ENCODE measurements around the gene ANO9. TPM values are rescaled to one million over a fixed set of nuclear protein-coding genes. Genes with fewer than 3 reads are reported as not detected.

The ANO9 gene
- total and polyA plus RNA-seq, 4 donors: 0.20 to 0.75 (median 0.40) TPM

GRCh38 chr11:491358-491757, 49.5 kb upstream of the ANO9 start:
- Histone ChIP-seq H3K4me3 (ENCODE audit: low read depth in 1 of 3, low read length in 3 of 3) (no peak overlapping the region), H3K27ac (ENCODE audit: low read depth in 1 of 2, low read length in 2 of 2) (no peak overlapping the region), H3K27me3 (ENCODE audit: control insufficient read depth in 4 of 4, insufficient read depth in 4 of 4, low read length in 3 of 4) (no peaks in the 10 kb centered on the region), H3K36me3 (ENCODE audit: control insufficient read depth in 4 of 4, insufficient read depth in 3 of 4, low read depth in 1 of 4, low read length in 3 of 4) (peaks cover 0 to 50% (median 15%) of the 10 kb centered on the region in 4 donors), H3K9me3 (ENCODE audit: control insufficient read depth in 4 of 4, low read length in 3 of 4) (no peaks in the 10 kb centered on the region), H3K4me1 (ENCODE audit: control insufficient read depth in 4 of 4, insufficient read depth in 4 of 4, low read length in 3 of 4) (peaks cover 0 to 2% (median 0%) of the 10 kb centered on the region in 4 donors), H3K9ac (ENCODE audit: low read depth in 1 of 2, low read length in 2 of 2) (no peak overlapping the region)
- 93% methylated on average over 7 of the region's 7 CpGs for WGBS
- DNase-seq (ENCODE audit: low spot score): no peak
- no peak for TF ChIP-seq EGR1 (IDR thresholded peaks at IDR 0.05; ENCODE audit: low read depth in 2 of 2)
- TF ChIP-seq CTCF (IDR thresholded peaks at IDR 0.05; ENCODE audit: low read depth, low read length, missing input control): no peak
- no peak for TF ChIP-seq HNF4G (IDR thresholded peaks at IDR 0.05)
- no peak for TF ChIP-seq REST (IDR thresholded peaks at IDR 0.05)
- no peak for TF ChIP-seq MAX (IDR thresholded peaks at IDR 0.05)
- TF ChIP-seq RXRA (IDR thresholded peaks at IDR 0.05): no peak
- TF ChIP-seq ZBTB33 (IDR thresholded peaks at IDR 0.05): no peak
- no peak for TF ChIP-seq RAD21 (IDR thresholded peaks at IDR 0.05)
- no peak for TF ChIP-seq TAF1 (conservative IDR thresholded peaks at IDR 0.05)
- no peak for TF ChIP-seq SP1 (IDR thresholded peaks at IDR 0.05)
- TF ChIP-seq ATF3 (IDR thresholded peaks at IDR 0.05): no peak
- TF ChIP-seq JUND (IDR thresholded peaks at IDR 0.05): no peak
- no peak for TF ChIP-seq GABPA (IDR thresholded peaks at IDR 0.05 in 1 of 2, conservative IDR thresholded peaks at IDR 0.05 in 1 of 2)

GRCh38 chr11:490930-491260, 49.1 kb upstream of the ANO9 start:
- Histone ChIP-seq H3K9ac (ENCODE audit: low read depth in 1 of 2, low read length in 2 of 2) (no peak overlapping the region), H3K36me3 (ENCODE audit: control insufficient read depth in 4 of 4, insufficient read depth in 3 of 4, low read depth in 1 of 4, low read length in 3 of 4) (peaks cover 0 to 48% (median 15%) of the 10 kb centered on the region in 4 donors), H3K4me1 (ENCODE audit: control insufficient read depth in 4 of 4, insufficient read depth in 4 of 4, low read length in 3 of 4) (peaks cover 0 to 2% (median 0%) of the 10 kb centered on the region in 4 donors), H3K27ac (ENCODE audit: low read depth in 1 of 2, low read length in 2 of 2) (no peak overlapping the region), H3K4me3 (ENCODE audit: low read depth in 1 of 3, low read length in 3 of 3) (no peak overlapping the region), H3K9me3 (ENCODE audit: control insufficient read depth in 4 of 4, low read length in 3 of 4) (no peaks in the 10 kb centered on the region), H3K27me3 (ENCODE audit: control insufficient read depth in 4 of 4, insufficient read depth in 4 of 4, low read length in 3 of 4) (no peaks in the 10 kb centered on the region)
- DNase-seq (ENCODE audit: low spot score): no peak
- WGBS: 97% methylated on average over 15 of the region's 15 CpGs
- TF ChIP-seq CTCF (IDR thresholded peaks at IDR 0.05; ENCODE audit: low read depth, low read length, missing input control) (no peak), FOXA1 (IDR thresholded peaks at IDR 0.05) (no peak), YY1 (IDR thresholded peaks at IDR 0.05) (no peak), ZBTB33 (IDR thresholded peaks at IDR 0.05) (no peak), TAF1 (conservative IDR thresholded peaks at IDR 0.05) (no peak), JUND (IDR thresholded peaks at IDR 0.05) (no peak), RAD21 (IDR thresholded peaks at IDR 0.05) (no peak), GABPA (IDR thresholded peaks at IDR 0.05 in 1 of 2, conservative IDR thresholded peaks at IDR 0.05 in 1 of 2) (no peak), HNF4A (conservative IDR thresholded peaks at IDR 0.05) (no peak), RXRA (IDR thresholded peaks at IDR 0.05) (no peak)

Data from liver (tissue), 9 donors.